NT2/D1 (cell line): Measurements from ENCODE around the gene ULK4.
"Not testable (repeated sequence)": the region's sequence is repeated elsewhere in the genome, so short reads cannot be mapped to it uniquely, and the experiment has no call there.

Experiments used
- YY1 ChIP-seq: IDR thresholded peaks from 2 replicates; pipeline ENCODE4 v1.6.1; 2011; ENCODE audit not compliant: insufficient read length, insufficient read depth
- ZNF274 ChIP-seq: IDR thresholded peaks from 2 replicates; pipeline ENCODE4 v1.6.1; 2011; ENCODE audit warnings: mild to moderate bottlenecking, low read depth, low read length

GRCh38 chr3:41877741-41878140, 84.2 kb downstream of the ULK4 start:
- TF ChIP-seq ZNF274, YY1: not testable (repeated sequence)
